GM21576 (cell line): ENCODE data around the gene MLIP.

Experiments
- ATAC-seq: cut with Tn5 transposase; IDR thresholded peaks from one replicate; pipeline ENCODE4 v1.9.1; 2021; ENCODE audit warnings: mild to moderate bottlenecking, moderate library complexity; ENCODE audit not compliant: unreplicated experiment

The MLIP gene

DNA sequence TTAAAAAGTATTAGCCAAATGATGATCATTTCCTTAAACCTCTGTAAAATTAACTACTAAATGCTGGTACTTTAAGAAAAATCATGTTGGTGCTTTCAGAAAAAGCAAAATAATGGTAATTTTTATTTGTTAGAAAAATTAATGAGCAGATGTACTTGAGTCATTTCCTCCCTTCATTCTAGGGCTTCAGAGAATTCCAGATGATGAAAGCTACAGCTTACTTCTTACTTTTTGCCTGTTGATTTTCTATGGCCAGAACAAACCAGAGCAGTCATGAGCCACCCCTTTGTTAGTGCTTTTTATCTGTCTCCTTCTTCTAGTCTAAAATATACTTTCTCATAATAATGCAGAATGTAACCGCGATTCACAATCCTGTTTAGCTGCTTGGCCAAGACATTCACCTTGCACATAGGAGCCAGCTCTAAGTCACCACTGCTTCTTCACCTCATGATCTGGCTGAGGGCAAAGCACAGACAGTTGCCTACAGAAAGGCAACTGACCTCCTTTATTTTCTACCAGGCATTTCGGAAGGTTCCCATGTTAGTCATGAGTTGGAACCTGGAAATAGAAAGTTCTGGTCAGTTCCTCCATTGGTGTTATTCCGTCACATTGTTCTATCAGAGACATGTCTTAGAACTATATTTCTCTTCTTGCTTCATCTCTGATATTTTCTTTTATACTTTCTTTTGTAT, 153.5 kb downstream of the MLIP start:
- no peak for ATAC-seq

DNA sequence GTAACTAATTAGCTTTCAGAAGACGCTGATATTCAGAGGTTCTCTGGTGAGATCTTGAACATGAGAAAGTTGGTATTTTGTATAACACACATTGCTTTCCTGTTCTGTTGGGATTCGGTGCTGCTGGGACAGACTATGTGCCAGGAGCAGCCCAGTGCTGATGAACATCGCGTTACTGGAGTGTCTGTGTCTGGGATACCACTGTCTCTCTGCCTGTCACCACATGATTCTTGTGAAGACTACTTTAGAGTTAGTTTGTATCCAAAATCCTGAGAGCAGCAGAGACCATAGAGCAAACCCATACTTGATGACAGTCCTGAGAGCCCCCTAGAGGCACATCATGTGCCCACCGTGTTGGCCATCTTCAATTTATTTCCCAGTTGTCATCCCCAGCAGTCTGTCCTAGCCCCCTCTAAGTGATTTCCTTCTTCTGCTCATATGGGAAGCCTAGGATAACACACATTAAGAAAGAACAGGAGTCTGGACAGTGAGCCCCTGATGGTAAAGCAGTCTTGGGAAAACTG, 155.2 kb downstream of the MLIP start:
- no peak for ATAC-seq

GRCh38 chr6:54267798-54268197, 156.6 kb downstream of the MLIP start:
- no peak for ATAC-seq

- no peak for ATAC-seq
Measured at GRCh38 chr6:54273214-54273820, 162.1 kb downstream of the MLIP start.

GRCh38 chr6:54274383-54274782, 163.1 kb downstream of the MLIP start:
- no peak for ATAC-seq

GRCh38 chr6:54282186-54282585, 170.9 kb downstream of the MLIP start:
- ATAC-seq: no peak

GRCh38 chr6:54284161-54284860, 173.1 kb downstream of the MLIP start:
- ATAC-seq: no peak

DNA sequence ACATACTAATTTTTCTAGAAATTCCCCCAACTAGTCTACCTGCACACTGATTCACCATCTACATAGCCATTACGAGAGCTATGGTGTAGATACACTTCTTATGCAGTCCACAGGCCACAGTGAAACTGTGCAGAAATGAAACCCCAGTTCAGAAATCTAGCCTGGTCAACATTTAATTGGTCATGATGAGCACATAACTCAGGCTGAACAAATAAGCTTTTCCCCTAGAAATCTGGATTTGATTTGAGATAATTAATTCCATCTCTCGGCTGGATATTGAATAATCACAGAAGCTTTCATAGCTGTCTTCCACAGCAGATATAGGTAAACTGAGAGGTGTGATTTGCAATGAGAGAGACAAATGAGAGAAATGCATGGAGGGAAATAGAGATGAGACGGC, 174.4 kb downstream of the MLIP start:
- no peak for ATAC-seq

GRCh38 chr6:54286141-54286540, 174.9 kb downstream of the MLIP start:
- ATAC-seq: no peak

- ATAC-seq: no peak
Measured at GRCh38 chr6:54288474-54288873, 177.2 kb downstream of the MLIP start.

GRCh38 chr6:54289426-54289825, 178.2 kb downstream of the MLIP start:
- no peak for ATAC-seq

DNA sequence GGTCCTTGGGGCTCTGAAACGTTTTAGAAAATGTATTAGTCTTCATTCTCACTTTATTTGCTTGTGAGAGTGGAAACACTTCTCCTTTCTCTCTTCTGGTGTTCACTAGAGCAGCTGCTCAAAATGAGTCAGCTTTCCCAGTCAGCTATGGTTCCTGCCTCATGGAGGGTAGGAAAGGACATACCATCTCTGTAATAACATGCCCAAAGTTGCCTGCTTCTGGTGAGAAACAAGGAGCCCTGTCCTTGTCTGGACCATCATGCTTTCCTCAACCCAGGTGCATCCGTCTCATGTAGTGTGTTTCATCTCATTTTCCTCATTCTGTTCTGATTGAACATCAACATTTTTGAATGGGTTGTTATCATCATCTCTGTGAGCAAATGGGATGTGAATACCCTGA, 179.9 kb downstream of the MLIP start:
- peak; percentile 71 for ATAC-seq

DNA sequence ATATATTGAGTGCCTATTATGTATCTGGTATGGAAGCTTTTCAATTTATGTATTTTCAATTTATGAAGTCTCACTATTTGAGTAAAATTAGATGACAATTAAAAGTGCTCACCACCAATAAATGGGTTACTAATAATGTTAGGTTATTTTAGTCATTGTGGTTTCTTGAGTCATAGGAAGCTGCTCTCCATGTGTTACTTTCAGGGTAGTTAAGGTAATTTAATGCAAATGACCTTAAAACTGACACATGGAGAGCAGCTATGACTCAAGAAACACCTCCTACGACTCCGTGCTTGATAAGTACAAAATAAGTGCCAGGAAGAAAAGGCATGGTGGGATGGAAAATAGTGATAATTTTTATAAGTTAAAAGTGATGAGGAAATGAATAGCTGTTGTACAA, 180.5 kb downstream of the MLIP start:
- ATAC-seq: peak; percentile 86

DNA sequence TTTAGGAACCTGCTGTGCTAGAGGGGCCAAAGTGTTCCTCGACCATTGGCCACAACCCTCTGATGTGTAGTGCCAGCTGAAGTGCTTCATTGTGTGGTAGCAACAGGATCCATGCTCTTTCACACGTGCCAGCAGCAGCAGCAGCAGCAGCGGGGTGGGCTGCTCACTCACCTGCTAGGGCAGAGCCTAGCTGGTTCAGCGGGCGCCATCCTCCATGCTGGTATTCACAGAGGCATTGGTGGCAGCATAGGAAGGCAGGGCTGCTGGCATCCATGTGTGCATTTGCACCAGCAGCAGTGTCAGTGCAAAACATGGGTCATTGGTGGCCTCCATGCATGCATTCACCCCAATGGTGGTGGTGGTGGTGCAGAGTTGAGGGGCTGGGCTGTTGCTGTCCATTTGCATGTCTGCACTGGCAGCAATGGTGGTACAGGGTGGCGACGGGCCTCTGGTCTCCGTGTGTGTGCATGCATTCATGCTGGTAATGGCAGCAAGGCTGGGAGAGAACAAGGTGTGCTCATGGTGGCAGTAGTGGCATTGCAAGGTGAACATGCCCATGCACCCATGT, 183.8 kb downstream of the MLIP start:
- ATAC-seq: no peak

GRCh38 chr6:54299542-54300269, 188.5 kb downstream of the MLIP start:
- ATAC-seq: no peak

DNA sequence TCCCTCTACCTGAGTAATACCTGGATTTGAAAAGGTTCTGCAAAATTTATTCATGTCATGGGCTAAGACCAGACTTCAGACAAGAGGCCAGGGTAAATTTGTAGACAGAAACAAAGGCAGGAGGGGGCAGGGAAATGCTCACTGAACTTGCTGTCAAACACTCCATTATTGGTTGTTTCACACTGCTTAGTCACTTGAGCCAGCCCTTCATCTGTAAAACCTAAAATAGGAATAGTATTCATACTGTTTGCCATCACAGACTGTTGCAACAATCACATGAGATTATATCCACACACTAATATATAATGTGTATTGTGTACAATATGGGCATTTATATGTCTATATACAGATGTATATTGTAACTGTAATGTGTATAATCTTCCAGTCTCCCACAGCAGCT, 190.5 kb downstream of the MLIP start:
- no peak for ATAC-seq

DNA sequence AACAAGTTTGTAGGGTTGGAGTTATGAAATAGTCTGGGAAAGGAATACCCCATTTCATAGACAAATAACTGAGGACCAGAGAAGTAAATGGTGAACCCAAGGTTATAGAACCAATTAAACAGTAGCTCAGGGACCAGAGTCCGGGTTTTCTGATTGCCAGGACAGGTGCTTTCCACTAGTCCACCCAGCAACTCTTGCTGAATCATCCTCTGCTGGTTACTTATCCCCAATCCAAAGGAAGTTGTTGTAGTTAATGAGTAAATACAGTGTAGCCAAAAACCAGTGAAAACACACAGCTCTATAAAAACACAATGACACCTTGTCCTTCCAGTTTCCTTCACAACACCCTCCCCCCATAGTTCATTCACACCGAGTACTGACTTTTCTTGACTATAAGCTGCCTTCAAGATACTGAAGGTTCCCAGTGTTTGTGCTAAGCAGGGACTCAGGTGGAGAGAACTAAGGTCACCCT, 196.2 kb downstream of the MLIP start:
- peak; percentile 46 for ATAC-seq

DNA sequence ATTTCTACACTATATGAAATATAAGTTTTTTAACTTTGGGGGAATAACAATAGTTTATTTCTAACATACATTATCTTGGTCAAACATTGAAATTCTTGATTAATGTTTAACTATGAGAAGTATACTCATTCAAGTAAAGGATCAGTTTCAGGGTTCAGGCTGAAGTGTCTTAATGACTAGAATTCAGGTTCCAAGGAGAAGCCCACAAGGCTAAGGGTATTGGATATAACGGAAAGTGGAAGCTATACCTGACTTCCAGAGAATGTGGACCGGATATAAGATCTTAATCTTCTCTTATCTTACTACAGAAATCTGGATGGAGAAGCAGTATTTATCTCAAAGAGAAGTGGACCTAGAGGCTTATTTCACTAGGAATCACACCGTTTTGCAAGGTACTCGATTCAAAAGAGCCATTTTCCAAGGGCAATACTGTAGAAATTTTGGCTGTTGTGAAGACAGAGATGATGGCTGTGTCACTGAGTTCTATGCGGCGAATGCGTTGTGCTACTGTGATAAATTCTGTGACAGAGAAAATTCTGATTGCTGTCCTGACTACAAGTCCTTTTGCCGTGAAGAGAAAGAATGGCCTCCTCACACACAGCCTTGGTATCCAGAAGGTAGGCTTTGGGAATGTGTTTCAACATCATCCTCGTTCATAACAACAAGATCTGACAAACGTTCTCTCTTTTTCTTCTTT, 197.2 kb downstream of the MLIP start, which contains the start of gene TINAG:
Gene TINAG, plus strand, starts transcription at position 153 of the 697 bp plus-strand sequence. Its CDS starts 110 bp downstream, at position 263.
- no peak for ATAC-seq

- ATAC-seq: no peak
Measured at GRCh38 chr6:54308986-54309315, 197.7 kb downstream of the MLIP start.
